ENCODE results near the gene POLR2J.
"Not testable (repeated sequence)": the region's sequence is repeated elsewhere in the genome, so short reads cannot be mapped to it uniquely, and the experiment has no call there.

The POLR2J gene

DNA sequence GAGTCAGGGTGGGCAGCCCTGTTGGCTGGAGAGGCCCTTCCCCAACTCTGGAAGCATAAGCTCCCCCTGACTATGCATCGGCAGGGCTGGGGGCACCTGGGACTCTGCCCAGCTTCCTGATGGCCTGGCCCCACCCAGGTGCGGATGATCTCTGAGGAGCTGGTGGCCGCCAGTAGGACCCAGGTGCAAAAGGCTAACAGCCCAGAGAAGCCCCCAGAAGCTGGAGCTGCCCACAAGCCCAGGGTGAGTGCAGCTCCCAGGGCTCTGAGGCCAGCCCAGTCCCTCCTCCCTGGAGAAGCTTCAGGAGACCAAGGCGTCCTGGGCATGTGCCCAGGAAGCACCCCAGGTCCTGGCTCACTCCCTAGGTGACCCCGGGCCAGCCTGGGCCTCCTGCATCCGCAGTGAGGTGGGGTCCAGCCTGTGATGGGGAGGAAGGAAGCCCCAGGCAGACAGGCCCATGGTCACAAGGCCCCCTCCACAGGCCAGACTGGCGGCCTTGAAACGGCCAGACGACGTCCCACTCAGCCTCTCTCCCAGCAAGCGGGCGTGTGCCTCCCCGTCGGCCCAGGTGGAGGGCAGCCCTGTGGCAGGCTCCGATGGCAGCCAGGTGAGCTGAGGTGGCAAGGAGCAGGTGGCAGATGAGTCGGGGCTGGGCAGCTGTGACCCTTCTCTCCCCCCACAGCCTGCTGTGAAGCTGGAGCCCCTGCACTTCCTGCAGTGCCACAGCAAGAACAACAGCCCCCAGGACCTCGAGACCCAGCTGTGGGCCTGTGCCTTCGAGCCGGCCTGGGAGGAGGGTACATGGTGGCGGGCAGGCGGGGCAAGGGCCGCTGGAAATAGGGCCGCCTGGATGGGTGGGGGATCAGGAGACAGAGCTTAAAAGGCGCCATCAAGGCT lies 10.9 kb downstream of the POLR2J start:
- DNase-seq: no peak

DNA sequence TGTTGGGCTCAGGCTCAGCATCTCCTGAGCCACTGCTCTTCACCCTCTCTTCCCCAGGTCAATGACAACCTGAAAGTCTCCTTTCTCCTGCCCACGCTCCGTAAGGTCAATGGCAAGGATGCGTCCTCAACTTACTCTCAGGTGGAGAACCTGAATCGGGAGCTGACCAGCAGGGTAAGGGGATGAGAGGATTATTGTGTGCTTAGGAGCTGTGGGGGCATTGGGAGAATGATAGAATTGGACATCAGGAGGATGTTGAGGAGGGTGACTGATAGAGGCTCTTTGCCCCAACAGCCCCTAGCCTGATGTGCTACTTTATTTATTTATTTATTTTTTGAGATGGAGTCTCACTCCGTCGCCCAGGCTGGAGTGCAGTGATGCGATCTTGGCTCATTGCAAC lies 12.6 kb downstream of the POLR2J start:
- no peak for DNase-seq

DNA sequence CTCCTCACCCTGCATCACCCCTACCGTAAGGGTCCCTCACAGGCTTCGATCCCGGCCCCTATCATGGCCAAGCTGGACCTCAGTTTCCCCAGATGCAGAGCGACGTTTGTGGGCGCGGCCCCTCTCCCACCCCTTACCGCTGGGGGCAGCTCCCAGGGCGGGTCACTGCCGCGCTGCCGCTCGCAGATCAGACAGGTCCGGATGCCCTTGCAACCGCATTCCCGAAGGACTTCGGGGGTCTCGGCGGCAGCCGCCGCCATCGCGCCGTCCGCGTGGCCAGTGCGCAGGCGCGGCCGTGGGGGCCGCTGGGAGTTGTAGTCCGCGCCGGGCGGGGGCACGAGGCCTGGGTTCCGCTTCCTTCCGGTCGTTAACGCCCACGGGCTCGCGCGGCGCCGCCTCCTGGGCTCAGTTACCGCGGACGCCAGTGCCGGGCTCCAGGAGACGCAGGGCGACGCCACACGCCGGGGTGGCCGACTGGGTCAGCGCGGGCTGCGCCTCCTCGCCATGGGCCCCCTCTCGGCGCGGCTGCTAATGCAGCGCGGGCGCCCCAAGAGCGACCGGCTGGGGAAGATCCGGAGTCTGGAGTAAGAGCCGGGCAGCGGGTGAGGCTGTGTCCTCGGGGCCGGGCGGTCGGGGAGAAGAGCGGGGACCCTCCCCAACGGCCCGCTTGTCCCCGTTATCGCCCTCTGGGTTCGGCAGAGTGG lies 14.0 kb downstream of the POLR2J start, which contains the start of the genes ALKBH4 and LRWD1:
ALKBH4 (minus strand) TSS at position 287 of the 704 bp plus-strand sequence; CDS start at position 260, 27 bp downstream.
LRWD1 (plus strand) TSS at position 408 of the 704 bp plus-strand sequence; CDS start at position 505, 97 bp downstream.
- DNase-seq: peak; percentile 30 to 94 (median 83)

- peak in 1 of 51 donors; percentile 20 for DNase-seq
Observed at GRCh38 chr7:102463841-102464576, 14.7 kb downstream of the POLR2J start.

- DNase-seq: no peak
Observed at GRCh38 chr7:102460467-102460866, 18.3 kb downstream of the POLR2J start.

GRCh38 chr7:102459221-102459844 lies 19.4 kb downstream of the POLR2J start:
- no peak for DNase-seq

- DNase-seq: no peak
Observed at GRCh38 chr7:102457352-102457924, 21.3 kb downstream of the POLR2J start.

- DNase-seq: peak in 2 of 51 donors; percentile 21 to 34
Observed at GRCh38 chr7:102456327-102456726, 22.4 kb downstream of the POLR2J start.

GRCh38 chr7:102455596-102455995 lies 23.1 kb downstream of the POLR2J start:
- DNase-seq: no peak

- not testable (repeated sequence) for DNase-seq
Observed at GRCh38 chr7:102454932-102455331, 23.8 kb downstream of the POLR2J start.

DNA sequence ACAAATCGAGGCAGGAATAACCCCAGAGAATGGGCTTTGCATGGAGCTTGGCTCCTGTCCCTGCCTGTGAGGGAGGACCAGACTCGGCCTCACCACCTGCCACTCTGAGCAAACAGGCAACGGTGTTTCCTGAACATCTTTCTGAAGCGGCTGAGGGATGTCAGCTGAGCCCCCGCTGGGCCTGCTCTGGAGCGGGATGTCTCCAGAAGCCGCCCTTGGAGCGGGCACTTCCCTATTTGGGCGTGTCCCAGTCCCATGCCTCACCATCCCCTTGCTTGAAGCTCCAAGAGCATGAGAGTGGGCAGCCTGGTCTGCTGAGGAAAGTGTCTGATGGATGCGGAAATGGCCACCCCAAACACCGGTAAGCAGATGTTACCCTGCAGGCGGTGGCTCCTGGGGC lies 24.3 kb downstream of the POLR2J start:
- DNase-seq: no peak

GRCh38 chr7:102453319-102453718 lies 25.4 kb downstream of the POLR2J start:
- no peak for DNase-seq

DNA sequence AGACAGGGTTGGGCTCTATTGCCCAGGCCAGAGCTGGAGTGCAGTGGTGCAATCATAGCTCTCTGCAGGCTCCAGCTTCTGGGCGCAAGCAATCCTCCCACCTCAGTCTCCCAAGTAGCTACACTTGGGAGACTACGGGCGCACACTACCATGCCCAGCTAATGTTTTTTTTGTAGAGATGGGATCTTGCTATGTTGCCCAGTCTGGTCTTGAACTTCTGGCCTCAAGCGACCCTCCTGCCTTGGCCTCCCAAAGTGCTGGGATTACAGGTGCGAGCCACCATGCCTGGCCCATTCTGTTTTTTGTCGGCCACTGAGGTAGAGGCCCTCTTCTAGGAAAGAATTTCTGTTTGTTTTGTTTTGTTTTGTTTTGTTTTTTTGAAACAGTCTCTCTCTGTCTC lies 26.3 kb downstream of the POLR2J start:
- DNase-seq: no peak

DNA sequence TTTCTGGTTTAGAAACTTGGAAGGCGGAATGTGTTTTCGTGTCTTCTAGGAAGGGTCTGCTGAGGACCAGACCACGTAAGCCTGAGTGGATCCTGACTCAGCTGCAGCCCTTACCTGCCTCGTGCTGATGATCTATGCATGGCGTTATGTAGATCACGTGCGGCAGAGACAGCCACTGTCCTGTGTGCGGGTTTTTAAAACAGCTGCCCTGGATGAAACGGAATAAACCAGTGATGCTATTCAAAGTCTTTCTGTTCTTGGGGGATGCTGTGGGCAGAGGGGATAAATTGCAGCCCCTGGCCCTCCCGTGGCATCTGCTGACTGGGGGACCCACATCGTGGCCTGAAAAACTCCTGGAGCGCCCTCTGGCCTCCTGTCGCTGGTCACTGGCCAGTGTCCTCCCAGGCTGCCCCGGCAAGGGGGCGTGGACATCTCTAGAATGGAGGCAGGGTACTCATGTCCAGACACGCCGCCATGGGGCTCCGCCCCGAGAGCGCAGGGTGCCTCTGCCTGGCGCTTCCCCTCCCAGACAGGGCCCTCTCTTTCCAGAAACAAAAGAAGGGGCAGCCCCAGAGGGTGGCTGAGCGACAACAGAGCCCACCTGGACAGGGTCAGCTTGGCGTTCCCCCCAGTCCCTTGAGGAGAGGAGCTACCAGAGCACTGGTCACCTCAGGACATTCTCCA lies 27.2 kb downstream of the POLR2J start:
- DNase-seq: no peak

GRCh38 chr7:102450242-102450641 lies 28.5 kb downstream of the POLR2J start:
- no peak for DNase-seq

DNA sequence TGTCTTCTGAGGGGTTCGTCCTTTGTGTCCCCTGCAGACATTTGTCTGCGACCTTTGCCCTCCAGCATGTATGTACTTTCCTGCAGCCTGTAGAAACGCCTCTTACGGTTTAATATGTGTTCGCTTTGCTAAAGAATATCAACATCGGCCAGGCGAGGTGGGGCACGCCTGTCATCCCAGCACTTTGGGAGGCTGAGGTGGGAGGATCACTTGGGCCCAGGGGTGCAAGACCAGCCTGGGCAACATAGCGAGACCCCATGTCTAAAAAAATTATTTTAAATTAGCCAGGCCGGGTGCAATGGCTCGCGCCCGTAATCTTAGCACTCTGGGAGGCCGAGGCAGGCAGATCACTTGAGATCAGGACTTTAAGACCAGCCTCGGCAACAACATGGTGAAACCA lies 29.6 kb downstream of the POLR2J start:
- no peak for DNase-seq

GRCh38 chr7:102447311-102447710 lies 31.4 kb downstream of the POLR2J start:
- no peak for DNase-seq

- no peak for DNase-seq
Observed at GRCh38 chr7:102446387-102447156, 32.1 kb downstream of the POLR2J start.

- no peak for DNase-seq
Observed at GRCh38 chr7:102445674-102446071, 33.0 kb downstream of the POLR2J start.
